ENCODE measurements around the gene GAREM1.
"Not testable (repeated sequence)": the region's sequence is repeated elsewhere in the genome, so short reads cannot be mapped to it uniquely, and the experiment has no call there.

GAREM1 gene

GRCh38 chr18:32293107-32293506 is 177.6 kb downstream of the GAREM1 start:
- no peak for DNase-seq (ENCODE audit: low read depth)
- no peak for TF ChIP-seq CTCF (conservative IDR thresholded peaks at IDR 0.05; ENCODE audit: control insufficient read depth, insufficient read depth, low read depth, low read length)
- H3K4me3 ChIP-seq (ENCODE audit: control insufficient read depth, low read depth, low read length), result no peak overlapping the region

- DNase-seq (ENCODE audit: low read depth); H3K4me3 ChIP-seq (ENCODE audit: control insufficient read depth, low read depth, low read length): not testable (repeated sequence)
Observed at GRCh38 chr18:32291623-32292022, 179.1 kb downstream of the GAREM1 start.

GRCh38 chr18:32290810-32291209 is 179.9 kb downstream of the GAREM1 start:
- no peak overlapping the region for H3K4me3 ChIP-seq (ENCODE audit: control insufficient read depth, low read depth, low read length)
- TF ChIP-seq CTCF (conservative IDR thresholded peaks at IDR 0.05; ENCODE audit: control insufficient read depth, insufficient read depth, low read depth, low read length), result no peak
- no peak for DNase-seq (ENCODE audit: low read depth)

- DNase-seq (ENCODE audit: low read depth), result peak; percentile 75
- peak; percentile 86 for TF ChIP-seq CTCF (conservative IDR thresholded peaks at IDR 0.05; ENCODE audit: control insufficient read depth, insufficient read depth, low read depth, low read length)
- H3K4me3 ChIP-seq (ENCODE audit: control insufficient read depth, low read depth, low read length), result no peak overlapping the region
Observed at GRCh38 chr18:32289483-32290075, 181.1 kb downstream of the GAREM1 start.

GRCh38 chr18:32287873-32288272 is 182.8 kb downstream of the GAREM1 start:
- DNase-seq (ENCODE audit: low read depth), result no peak
- TF ChIP-seq CTCF (conservative IDR thresholded peaks at IDR 0.05; ENCODE audit: control insufficient read depth, insufficient read depth, low read depth, low read length), result no peak
- H3K4me3 ChIP-seq (ENCODE audit: control insufficient read depth, low read depth, low read length), result no peak overlapping the region

GRCh38 chr18:32287249-32287648 is 183.4 kb downstream of the GAREM1 start:
- no peak overlapping the region for H3K4me3 ChIP-seq (ENCODE audit: control insufficient read depth, low read depth, low read length)
- DNase-seq (ENCODE audit: low read depth), result peak; percentile 27
- no peak for TF ChIP-seq CTCF (conservative IDR thresholded peaks at IDR 0.05; ENCODE audit: control insufficient read depth, insufficient read depth, low read depth, low read length)

GRCh38 chr18:32286749-32287148 is 183.9 kb downstream of the GAREM1 start:
- no peak for DNase-seq (ENCODE audit: low read depth)
- no peak for TF ChIP-seq CTCF (conservative IDR thresholded peaks at IDR 0.05; ENCODE audit: control insufficient read depth, insufficient read depth, low read depth, low read length)

More at GRCh38 chr18:32286749-32287148, 183.9 kb downstream of the GAREM1 start:
- no peak overlapping the region for H3K4me3 ChIP-seq (ENCODE audit: control insufficient read depth, low read depth, low read length)

Measured in fibroblast of mammary gland (primary cell).